NCI-H2081 (cell line): ENCODE measurements around the gene JAKMIP3.

Experiments used
- DNase-seq, 2 experiments: peaks; one replicate each; lab custom pipeline; 2025; lab: John Stamatoyannopoulos, UW

JAKMIP3 gene

DNA sequence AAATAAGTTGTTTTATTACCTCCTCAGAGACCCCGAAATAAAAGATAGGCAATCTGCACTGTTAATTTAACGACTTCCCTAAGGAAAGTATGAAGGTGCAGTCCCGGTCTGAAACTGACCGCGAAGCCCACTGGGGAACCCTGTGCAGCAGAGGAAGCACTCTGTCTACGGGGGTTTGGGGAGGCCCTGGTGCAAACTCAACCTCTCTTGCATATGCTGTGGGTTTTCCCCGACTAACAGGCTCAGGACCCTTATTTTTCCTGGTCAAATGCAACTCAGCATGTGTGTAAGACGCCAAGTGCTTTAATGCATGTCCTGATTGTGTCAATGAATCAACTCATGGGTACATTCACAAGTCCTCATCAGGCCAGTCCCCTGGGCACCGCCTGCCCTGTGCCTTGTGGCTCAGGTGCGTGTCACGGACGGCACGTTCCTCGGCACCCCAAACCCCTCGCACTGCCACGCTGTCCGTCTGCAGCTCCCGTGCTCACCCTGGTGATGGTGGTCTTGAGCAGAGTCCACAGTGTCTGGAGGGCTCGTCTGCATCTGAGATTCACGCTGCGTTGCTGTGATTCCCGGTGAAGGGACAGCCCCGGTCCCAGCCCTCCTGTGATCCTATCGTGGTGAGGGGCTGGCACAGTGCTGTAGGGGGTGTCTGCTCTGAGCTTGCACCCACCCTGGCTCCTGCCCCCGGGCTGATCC is 33.8 kb downstream of the JAKMIP3 start:
- DNase-seq = no peak

- no peak for DNase-seq
Observed at GRCh38 chr10:132100091-132100481, 34.3 kb downstream of the JAKMIP3 start.

DNA sequence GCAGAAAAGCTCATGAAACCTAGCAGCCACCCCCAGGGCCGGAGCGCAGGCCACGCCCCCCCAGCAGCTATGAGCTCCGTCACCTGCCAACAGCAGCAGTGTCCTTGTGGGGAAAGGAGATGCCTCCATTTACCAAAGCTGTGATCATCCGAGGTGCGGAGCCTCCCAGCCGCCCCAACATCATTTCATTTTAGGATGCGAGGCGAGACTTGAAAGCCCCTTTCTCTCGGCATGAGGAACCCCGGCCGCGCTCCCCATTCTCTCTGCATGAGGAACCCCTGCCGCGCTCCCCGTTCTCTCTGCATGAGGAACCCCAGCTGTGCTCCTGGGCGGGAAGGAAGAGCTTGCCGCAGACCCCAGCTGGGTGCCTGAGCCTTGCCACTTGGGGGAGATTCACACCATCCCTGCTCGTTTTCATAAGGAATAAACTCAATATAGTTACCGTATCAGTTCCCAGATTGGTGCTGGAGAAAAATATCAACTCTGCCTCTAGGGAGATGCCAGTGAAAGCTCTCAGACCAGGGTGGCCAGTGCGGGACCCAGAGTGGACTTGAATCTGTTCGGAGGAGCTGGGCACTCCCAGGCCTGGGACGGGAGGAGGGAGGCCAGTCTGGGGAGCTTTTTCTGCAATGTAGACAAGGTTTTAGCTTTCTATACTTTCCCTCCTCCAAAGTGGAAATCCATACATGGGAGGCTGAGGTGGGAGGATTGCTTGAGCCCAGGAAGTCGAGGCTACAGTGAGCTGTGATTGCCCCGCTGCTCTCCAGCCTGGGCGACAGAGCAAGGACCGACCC is 35.0 kb downstream of the JAKMIP3 start:
- no peak for DNase-seq

DNA sequence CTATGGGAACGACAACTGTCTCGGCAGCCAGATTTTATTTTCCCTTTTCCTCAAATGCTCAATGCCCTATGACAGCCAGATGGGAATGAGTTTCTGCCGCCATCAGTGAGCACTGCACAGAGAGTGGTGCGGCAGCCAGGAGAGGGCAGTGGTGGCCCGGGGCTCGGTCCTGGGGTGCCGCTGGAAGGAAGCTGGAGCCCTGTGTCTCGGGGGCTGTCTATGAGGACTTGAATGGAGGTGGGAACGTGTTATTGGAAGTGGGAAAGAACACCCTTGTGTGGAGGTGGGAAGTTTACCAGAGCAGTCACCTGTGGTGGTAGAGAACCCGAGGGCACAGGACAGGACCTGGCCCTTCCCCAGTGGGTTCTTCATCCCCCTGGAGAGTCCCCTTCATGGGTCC is 35.8 kb downstream of the JAKMIP3 start:
- no peak for DNase-seq

DNA sequence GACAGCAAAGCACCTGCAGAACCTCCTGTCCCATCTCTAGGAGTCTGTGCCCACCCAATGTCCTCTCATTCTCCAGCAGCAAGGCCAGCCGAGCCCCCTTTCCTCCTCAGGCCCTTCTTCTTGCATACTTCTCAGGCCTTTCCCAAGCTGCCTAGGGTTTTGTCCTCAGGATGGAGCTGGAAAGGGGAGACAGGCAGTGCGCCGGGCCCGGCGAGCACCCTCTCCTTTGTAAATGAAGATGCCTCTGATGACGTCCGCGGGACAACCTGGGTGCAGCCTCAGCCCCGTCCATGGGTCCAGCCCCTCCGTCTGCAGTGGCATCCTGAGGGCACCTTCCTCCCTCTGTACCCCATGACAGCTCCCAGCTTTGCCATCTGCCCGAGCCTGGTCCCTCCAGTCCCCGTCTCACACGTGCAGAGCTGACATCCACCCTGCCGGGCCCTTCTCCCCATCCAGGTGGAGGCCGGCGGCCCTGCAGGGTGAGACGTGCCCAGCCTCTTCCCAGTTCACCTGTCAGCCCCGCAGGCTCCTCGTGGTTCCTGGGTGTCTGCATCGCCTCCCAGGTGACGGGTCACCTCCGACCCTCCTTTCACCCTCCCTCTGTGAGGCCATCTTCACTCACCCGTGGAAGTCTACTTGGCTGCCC is 36.4 kb downstream of the JAKMIP3 start:
- no peak for DNase-seq

- no peak for DNase-seq
Observed at GRCh38 chr10:132102717-132103110, 37.0 kb downstream of the JAKMIP3 start.

DNA sequence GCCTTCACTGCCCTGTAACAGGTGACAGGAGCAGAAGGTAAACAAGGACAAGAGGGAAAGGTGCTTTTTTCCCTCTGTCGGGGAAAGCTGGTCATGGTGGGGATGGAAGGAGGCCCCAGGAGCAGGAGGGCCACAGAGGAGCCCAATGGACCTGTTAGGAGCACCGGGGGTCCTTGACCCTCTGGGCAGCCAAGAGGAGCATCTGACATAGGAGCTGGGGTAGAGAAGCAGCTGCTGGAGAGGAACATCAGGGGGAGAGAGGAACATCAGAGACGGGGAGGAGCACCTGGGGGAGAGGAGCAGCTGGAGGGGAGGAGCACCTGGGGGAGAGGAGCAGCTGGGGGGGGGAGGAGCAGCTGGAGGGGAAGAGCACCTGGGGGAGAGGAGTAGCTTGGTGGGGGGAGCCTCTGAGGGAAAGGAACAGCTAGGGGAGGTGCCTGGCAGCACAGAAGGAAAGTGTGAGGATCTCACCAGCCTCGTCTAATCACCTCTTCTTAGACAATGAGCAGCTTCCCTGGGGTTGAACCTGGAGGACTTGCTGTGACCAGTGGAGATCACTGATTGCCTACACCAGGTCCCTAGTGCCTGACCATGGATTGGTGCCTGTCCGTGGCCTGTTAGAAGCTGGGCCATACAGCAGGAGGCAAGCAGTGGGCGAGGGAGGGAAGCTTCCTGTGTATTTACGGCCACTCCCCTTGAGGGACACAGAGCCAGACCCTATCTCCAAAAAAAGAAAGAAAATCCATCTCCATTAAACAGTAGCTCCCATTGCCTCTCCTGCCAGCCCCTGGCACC is 37.6 kb downstream of the JAKMIP3 start:
- DNase-seq = no peak

GRCh38 chr10:132104062-132104461 is 38.3 kb downstream of the JAKMIP3 start:
- no peak for DNase-seq

- DNase-seq = no peak
Observed at GRCh38 chr10:132104471-132105301, 38.9 kb downstream of the JAKMIP3 start.

GRCh38 chr10:132105302-132105995 is 39.7 kb downstream of the JAKMIP3 start:
- DNase-seq = no peak

- no peak for DNase-seq
Observed at GRCh38 chr10:132106431-132106830, 40.7 kb downstream of the JAKMIP3 start.

DNA sequence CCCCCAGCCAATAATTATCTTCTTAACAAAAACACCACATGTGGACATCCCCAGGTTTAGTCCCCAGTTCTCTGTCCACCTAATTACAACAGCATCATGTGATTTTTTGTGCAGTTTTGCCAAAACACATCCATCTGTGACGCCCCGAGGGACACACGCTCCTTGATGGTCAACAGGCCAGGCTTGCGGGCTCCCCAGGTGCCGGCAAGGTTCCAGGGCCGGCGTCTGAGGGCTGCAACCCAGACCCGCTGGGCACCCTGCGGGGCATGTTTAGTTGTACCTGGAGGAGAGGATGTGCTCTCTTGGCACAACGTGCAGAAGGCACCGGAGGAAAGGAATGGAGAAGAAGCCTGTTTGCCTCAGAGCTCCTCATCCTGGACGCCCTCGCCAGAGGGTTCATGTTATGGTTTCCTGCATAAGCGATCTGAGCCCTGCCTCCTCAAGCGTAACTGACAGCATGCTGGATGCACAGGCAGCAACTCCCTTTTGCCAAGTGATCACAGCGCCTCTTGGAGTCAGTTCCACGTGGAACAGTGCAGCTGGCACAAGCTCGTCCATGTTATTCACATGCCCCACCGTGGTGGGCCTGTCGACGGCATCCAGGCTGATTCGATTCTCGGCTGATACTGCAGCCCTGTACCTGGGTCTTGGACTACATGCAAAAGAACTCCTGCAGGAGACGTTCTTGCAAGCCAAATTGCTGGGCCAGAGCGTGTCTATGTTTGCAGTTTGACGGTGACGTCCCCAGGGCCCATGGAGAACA is 41.6 kb downstream of the JAKMIP3 start:
- DNase-seq = peak; percentile 58 to 60

- DNase-seq = no peak
Observed at GRCh38 chr10:132107949-132108877, 42.5 kb downstream of the JAKMIP3 start.

DNA sequence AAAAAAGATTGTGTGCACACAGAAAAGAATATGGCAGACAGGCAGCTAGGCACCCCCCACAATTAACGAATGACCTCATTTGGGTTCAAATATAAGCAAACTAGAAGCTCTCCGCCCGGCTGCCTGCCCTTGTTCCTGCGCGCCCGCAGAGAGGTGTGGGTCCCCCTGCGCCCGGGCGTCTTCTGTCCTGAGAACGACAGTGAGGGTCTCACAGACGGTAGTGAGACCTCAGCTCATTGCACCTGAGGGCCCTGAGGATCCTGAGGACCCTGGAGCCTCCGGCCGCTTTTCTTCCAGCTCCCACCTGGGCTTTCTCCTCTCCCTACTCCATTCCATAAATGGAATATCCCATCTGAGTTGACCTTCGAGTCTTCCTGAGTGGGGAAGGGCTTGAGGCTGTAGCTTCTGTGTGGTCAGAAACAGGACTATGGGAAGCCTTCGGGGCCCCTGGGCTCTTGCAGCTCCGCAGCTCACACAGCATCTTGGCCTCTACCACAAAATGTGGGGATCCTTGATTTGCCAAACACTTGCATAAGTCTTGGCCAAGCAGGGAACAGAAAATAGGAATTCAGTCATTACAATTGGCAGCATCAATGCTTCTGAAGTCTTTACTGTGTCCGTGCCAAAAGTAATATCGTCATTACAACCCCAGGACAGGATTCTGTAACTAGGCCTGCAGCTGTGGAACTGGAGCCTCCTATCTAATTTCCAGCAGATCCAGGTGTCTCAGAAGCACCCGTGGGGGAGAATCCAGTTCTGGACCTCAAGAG is 43.8 kb downstream of the JAKMIP3 start:
- no peak for DNase-seq

- no peak for DNase-seq
Observed at GRCh38 chr10:132110111-132110521, 44.4 kb downstream of the JAKMIP3 start.

- DNase-seq = no peak
Observed at GRCh38 chr10:132110713-132111112, 45.0 kb downstream of the JAKMIP3 start.

DNA sequence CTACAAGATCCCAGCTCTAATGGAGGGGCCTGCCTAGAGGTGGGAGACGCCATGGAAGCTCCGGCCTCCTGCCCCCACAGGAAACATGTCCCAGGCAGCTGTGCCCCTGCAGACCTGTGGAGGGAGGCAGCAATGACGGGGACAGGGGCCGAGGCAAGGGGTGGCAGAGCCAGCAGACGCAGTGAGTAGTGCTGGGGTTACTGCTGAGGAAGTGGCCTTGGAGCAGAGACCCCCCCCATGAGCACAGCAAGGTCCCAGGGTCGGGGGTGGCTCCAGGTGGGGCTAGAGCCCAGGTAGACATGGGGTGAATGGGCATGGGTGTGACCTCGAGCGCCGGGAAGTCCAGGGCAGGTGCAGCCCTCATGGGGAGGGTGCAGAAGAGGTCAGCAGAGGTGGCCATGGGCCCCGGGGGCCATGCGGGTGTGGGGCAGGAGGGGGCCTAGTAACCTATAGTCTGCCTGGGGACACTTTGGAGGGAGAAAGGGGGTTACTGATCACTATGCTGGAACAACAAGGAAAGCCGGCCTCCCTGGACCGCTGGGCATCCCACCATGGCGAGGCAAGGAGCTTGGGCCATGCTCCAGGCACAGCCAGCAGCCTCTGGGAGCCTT is 45.5 kb downstream of the JAKMIP3 start:
- DNase-seq = no peak
